Sigmoid colon (tissue), 7 donors: ENCODE data around the gene DEFB131B. TPM values are rescaled to one million over a fixed set of nuclear protein-coding genes. Genes with fewer than 3 reads are reported as not detected.

Experiments used
- DNase-seq: peaks from one replicate; pipeline ENCODE4 v3.0.0-alpha.2; 2019
- H3K27ac ChIP-seq, 4 donors: fragments of 200-600 bp; sonication (generic); one replicate each; pipeline ENCODE4 v1.5.1; 2016 to 2019; ENCODE audit warnings: mild to moderate bottlenecking in 1 of 4
- H3K27me3 ChIP-seq, 3 donors: fragments of 200-600 bp; sonication (generic); one replicate each; pipeline ENCODE4 v1.5.1; 2019; ENCODE audit warnings: mild to moderate bottlenecking in 1 of 3
- H3K36me3 ChIP-seq, 4 donors: fragments of 200-600 bp; sonication (generic); one replicate each; pipeline ENCODE4 v1.5.1; 2016 to 2019
- H3K4me1 ChIP-seq, 4 donors: fragments of 200-600 bp; sonication (generic); one replicate each; pipeline ENCODE4 v1.5.1; 2017 to 2019
- H3K4me3 ChIP-seq, 4 donors: fragments of 200-600 bp; sonication (generic); one replicate each; pipeline ENCODE4 v1.5.1; 2017 to 2019; ENCODE audit warnings: mild to moderate bottlenecking in 2 of 4, moderate library complexity in 1 of 4
- H3K9me3 ChIP-seq, 4 donors: fragments of 200-600 bp in 3 of 4; sonication (generic) in 3 of 4; one replicate each; pipeline versions ENCODE4 v1.5.1 to v1.6.1; 2013 to 2019
- EP300 ChIP-seq, 4 donors: sonication (generic); formaldehyde crosslinking; IDR thresholded peaks; one replicate each; pipeline ENCODE4 v1.6.1; 2017; ENCODE audit warnings: antibody characterized with exemption in 4 of 4
- POLR2A ChIP-seq, 2 donors: fragments of 450-650 bp; IDR thresholded peaks; one replicate each; pipeline ENCODE4 v1.6.1; 2016; ENCODE audit warnings: antibody characterized with exemption in 2 of 2, mild to moderate bottlenecking in 2 of 2, moderate library complexity in 2 of 2
- POLR2AphosphoS5 ChIP-seq, 4 donors: sonication (generic); formaldehyde crosslinking; IDR thresholded peaks; one replicate each; pipeline ENCODE4 v1.6.1; 2017; ENCODE audit warnings: antibody characterized with exemption in 4 of 4
- WGBS, 2 donors: extraction: QIAGEN DNeasy Blood & Tissue Kit; methylation state at CpG; one replicate each; pipeline ENCODE4 v1.1.7; 2013; 5-methylcytosine and 5-hydroxymethylcytosine counted together
- intact Hi-C: fragments of 100-400 bp; cut with DNase I; formaldehyde crosslinking; loops from one replicate; pipeline ENCODE4 v1.15.1; 2023
- polyA plus RNA-seq, 3 donors: library from polyadenylated mRNA; stranded (reverse); fragments of 200-250 nt; gene quantifications; one replicate each; pipeline ENCODE4 v1.2.3, GENCODE V29; 2013
- total RNA-seq, 4 donors: library from RNA; depleted of rRNA; stranded (reverse); fragments of >200 nt; gene quantifications; one replicate each; pipeline ENCODE4 v1.1.0, GENCODE V29; 2016
- TF ChIP-seq, protein P1 (sequence below), 4 experiments: fragments of 450-650 bp in 3 of 4; fragments of 200-600 bp in 1 of 4; IDR thresholded peaks; one replicate each; pipeline ENCODE4 v1.5.1; 2016 to 2019; ENCODE audit warnings: antibody characterized with exemption in 4 of 4, mild to moderate bottlenecking in 3 of 4, moderate library complexity in 2 of 4
- donor health status: healthy with polysubstance abuse.
- donor health status: Bipolar disorder and iron deficiency.
- donor health status: healthy.

DEFB131B gene
- total and polyA plus RNA-seq, 7 donors: not detected

- intact Hi-C loops: loop anchor here (1.0 to 5.0 kb wide), 2 partner anchors 183 to 293 kb away; partner anchors contain the start of genes ANAPC15 and INPPL1
- no peaks in the 10 kb centered on the region for H3K9me3 ChIP-seq
- DNase-seq: peak; percentile 98
- peaks cover 0 to 9% (median 0%) of the 10 kb centered on the region in 4 donors for H3K36me3 ChIP-seq
- TF ChIP-seq POLR2A (IDR thresholded peaks at IDR 0.05) (peak; percentile 62 to 71), POLR2AphosphoS5 (IDR thresholded peaks at IDR 0.05) (peak in 3 of 4 donors; percentile 31 to 84 (median 81)), EP300 (IDR thresholded peaks at IDR 0.05) (no peak)
- TF ChIP-seq, protein P1, sequence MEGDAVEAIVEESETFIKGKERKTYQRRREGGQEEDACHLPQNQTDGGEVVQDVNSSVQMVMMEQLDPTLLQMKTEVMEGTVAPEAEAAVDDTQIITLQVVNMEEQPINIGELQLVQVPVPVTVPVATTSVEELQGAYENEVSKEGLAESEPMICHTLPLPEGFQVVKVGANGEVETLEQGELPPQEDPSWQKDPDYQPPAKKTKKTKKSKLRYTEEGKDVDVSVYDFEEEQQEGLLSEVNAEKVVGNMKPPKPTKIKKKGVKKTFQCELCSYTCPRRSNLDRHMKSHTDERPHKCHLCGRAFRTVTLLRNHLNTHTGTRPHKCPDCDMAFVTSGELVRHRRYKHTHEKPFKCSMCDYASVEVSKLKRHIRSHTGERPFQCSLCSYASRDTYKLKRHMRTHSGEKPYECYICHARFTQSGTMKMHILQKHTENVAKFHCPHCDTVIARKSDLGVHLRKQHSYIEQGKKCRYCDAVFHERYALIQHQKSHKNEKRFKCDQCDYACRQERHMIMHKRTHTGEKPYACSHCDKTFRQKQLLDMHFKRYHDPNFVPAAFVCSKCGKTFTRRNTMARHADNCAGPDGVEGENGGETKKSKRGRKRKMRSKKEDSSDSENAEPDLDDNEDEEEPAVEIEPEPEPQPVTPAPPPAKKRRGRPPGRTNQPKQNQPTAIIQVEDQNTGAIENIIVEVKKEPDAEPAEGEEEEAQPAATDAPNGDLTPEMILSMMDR (IDR thresholded peaks at IDR 0.05): no peak
- H3K27me3 ChIP-seq: no peaks in the 10 kb centered on the region
- WGBS, 2 donors: 0% methylated on average over 32 of the region's 32 CpGs
- H3K27ac ChIP-seq: peak within 1 kb of the TSS; percentile 83 to 91 (median 86)
- H3K4me3 ChIP-seq: peak within 1 kb of the TSS; percentile 65 to 93 (median 80)
- H3K4me1 ChIP-seq: peaks cover 0 to 44% (median 34%) of the 10 kb centered on the region in 4 donors
These were observed 50.6 kb downstream of the DEFB131B start, which contains the start of gene RNF121 for GRCh38 chr11:71928737-71929443. Gene RNF121 (plus strand): TSS chr11:71929046. CDS start chr11:71929062, 16 bp downstream.

GRCh38 chr11:71929491-71929890, 51.2 kb downstream of the DEFB131B start:
- no peak for TF ChIP-seq POLR2AphosphoS5 (IDR thresholded peaks at IDR 0.05)
- Histone ChIP-seq H3K36me3 (peaks cover 0 to 9% (median 0%) of the 10 kb centered on the region in 4 donors), H3K27ac (peak overlapping the region in 3 of 4 donors; percentile 85 to 91 (median 86)), H3K4me1 (peaks cover 0 to 44% (median 34%) of the 10 kb centered on the region in 4 donors), H3K9me3 (no peaks in the 10 kb centered on the region), H3K27me3 (no peaks in the 10 kb centered on the region), H3K4me3 (peak overlapping the region; percentile 65 to 93 (median 80))
- intact Hi-C loops: loop anchor here (1.0 to 5.0 kb wide), 2 partner anchors 183 to 293 kb away; partner anchors contain the start of genes ANAPC15 and INPPL1
- no peak for DNase-seq
- WGBS, 2 donors: 2 to 7% methylated on average over 6 of the region's 6 CpGs

GRCh38 chr11:71930556-71931244, 52.4 kb downstream of the DEFB131B start:
- Histone ChIP-seq H3K4me1 (peaks cover 0 to 44% (median 34%) of the 10 kb centered on the region in 4 donors), H3K27me3 (no peaks in the 10 kb centered on the region), H3K9me3 (no peaks in the 10 kb centered on the region), H3K36me3 (peaks cover 0 to under 1% (median 0%) of the 10 kb centered on the region in 4 donors), H3K27ac (no peak overlapping the region), H3K4me3 (no peak overlapping the region)
- DNase-seq: no peak
- intact Hi-C loops: no loop called here
- 70 to 74% methylated on average over 11 of the region's 11 CpGs for WGBS, 2 donors
- TF ChIP-seq POLR2A (IDR thresholded peaks at IDR 0.05) (no peak), POLR2AphosphoS5 (IDR thresholded peaks at IDR 0.05) (no peak), EP300 (IDR thresholded peaks at IDR 0.05) (no peak)
- TF ChIP-seq, protein P1 (IDR thresholded peaks at IDR 0.05): no peak

DNA sequence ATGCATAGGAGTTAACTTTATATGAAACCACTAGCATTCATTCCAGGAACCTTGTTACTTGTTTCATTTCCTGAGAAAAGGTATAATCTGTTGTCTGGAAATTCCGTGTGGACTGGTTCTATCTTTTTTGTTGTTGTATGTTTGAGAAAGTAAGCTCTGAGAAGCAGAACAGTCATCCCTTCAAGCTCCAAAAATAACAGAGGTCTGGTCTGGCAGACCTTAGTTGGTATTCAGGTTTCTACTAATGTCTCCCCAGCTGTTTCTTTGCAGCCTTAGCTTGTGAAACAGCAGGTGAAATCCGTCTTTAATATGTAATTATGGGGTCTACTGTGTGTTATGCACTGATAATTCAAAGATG, 53.0 kb downstream of the DEFB131B start:
- Histone ChIP-seq H3K27ac (no peak overlapping the region), H3K4me1 (peaks cover 0 to 45% (median 34%) of the 10 kb centered on the region in 4 donors), H3K9me3 (no peaks in the 10 kb centered on the region), H3K4me3 (no peak overlapping the region), H3K27me3 (no peaks in the 10 kb centered on the region), H3K36me3 (no peaks in the 10 kb centered on the region)
- intact Hi-C loops: no loop called here
- no peak for TF ChIP-seq EP300 (IDR thresholded peaks at IDR 0.05)
- TF ChIP-seq POLR2A (IDR thresholded peaks at IDR 0.05): no peak
- no peak for TF ChIP-seq POLR2AphosphoS5 (IDR thresholded peaks at IDR 0.05)
- TF ChIP-seq, protein P1 (IDR thresholded peaks at IDR 0.05): no peak
- WGBS, 2 donors: 72 to 73% methylated on average over 2 of the region's 2 CpGs
- DNase-seq: no peak
